ENCODE results near the gene EEF1A1.

EEF1A1 gene

DNA sequence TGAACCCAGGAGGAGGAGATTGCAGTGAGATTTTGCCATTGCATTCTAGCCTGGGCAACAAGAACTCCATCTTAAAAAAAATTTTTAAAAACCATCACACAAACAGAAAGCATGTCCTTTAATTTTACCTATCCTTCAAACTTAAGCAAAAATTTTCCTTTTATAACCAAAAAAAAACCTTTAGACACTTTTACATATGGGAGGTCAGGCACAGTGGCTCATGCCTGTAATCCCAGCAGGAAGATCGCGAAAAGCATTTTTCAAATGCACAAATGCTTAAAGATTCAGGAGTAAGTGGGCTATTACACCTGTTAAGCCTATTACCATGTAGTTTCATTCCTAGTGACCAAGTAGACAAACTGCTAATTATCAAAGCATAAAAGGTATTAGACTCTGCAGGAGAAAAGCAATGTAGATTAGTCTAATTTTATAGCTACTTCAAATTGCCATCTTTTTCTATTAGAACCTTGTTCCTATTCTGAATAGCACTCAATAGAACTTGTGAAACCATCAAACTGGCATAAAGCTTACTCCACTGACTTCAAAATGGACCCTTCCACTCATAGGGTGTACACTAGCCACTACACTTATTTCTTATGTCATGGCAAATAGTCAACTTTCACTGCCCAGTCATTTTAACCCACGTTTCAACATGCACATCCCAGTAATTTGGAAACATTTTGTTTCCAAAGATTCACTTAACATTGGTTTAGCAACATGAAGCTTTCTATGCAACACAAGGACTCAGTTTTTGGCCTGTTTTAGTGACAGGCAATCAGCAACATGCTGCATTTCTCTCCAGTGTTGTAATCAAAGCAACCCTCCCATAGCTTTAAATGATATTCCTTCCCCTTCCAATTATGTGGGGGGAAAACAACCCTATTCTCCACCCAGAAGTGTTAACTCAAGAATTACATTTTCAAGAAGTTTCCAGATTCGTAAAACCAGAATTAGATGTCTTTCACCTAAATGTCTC is 4.0 kb downstream of the EEF1A1 start:
- no peak for DNase-seq (ENCODE audit: low read depth)
- H3K4me3 ChIP-seq (ENCODE audit: low read length), result peak overlapping the region; percentile 38
- TF ChIP-seq, protein P1, sequence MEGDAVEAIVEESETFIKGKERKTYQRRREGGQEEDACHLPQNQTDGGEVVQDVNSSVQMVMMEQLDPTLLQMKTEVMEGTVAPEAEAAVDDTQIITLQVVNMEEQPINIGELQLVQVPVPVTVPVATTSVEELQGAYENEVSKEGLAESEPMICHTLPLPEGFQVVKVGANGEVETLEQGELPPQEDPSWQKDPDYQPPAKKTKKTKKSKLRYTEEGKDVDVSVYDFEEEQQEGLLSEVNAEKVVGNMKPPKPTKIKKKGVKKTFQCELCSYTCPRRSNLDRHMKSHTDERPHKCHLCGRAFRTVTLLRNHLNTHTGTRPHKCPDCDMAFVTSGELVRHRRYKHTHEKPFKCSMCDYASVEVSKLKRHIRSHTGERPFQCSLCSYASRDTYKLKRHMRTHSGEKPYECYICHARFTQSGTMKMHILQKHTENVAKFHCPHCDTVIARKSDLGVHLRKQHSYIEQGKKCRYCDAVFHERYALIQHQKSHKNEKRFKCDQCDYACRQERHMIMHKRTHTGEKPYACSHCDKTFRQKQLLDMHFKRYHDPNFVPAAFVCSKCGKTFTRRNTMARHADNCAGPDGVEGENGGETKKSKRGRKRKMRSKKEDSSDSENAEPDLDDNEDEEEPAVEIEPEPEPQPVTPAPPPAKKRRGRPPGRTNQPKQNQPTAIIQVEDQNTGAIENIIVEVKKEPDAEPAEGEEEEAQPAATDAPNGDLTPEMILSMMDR (conservative IDR thresholded peaks at IDR 0.05; ENCODE audit: low read depth, low read length), result no peak

DNA sequence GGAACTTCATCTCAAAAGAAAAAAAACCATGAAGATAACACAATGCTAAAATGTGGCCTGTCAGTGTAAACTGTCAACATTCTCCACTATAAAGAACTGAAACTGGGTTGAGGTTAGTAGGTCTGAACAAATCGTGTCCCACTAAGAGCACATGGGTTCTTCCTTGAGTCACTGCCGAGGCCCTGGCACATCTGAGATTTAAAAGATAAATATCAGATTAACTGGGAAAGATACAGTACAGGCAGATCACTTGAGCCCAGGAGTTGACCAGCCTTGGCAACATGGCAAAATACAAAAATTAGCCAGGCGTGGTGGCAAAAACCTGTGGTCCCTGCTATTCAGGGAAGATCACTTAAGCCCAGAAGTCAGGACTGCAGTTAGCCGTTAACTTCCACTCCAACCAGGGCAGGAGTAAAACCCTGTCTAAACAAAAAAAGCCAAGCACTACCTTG is 5.6 kb downstream of the EEF1A1 start:
- no peak for DNase-seq (ENCODE audit: low read depth)
- TF ChIP-seq, protein P1 (conservative IDR thresholded peaks at IDR 0.05; ENCODE audit: low read depth, low read length), result no peak
- no peak overlapping the region for H3K4me3 ChIP-seq (ENCODE audit: low read length)

DNA sequence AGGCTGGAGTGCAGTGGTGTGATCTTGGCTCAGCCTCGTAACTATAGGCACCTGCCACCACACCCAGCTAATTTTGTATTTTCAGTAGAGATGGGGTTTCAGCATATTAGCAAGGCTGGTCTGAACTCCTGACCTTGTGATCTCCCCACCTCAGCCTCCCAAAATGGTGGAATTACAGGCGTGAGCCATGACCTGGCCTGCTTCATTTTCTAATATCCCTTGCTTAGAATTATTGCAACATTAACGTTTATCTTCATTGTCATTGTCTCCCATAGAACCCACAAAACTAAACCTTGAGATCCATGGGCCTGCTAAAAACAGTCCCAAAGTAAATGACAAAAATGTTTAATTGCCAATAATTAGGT is 6.1 kb downstream of the EEF1A1 start:
- TF ChIP-seq, protein P1 (conservative IDR thresholded peaks at IDR 0.05; ENCODE audit: low read depth, low read length), result no peak
- no peak overlapping the region for H3K4me3 ChIP-seq (ENCODE audit: low read length)
- no peak for DNase-seq (ENCODE audit: low read depth)

DNA sequence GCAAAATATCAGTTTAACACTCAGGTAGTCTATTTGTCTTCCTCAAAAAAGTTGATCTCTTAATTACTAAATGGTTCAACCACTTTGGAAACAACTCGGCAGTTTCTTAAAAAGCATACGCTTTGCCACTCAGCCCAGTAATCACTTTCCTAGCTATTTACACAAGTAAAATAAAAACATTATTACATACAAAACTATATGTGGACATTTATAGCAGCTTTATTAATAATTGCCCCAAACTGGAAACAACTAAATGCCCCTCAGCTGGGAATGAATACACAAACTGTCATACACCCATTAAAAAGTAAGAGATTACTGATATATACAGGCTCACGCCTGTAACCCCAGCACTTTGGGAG is 7.4 kb downstream of the EEF1A1 start:
- H3K4me3 ChIP-seq (ENCODE audit: low read length), result no peak overlapping the region
- DNase-seq (ENCODE audit: low read depth), result no peak
- TF ChIP-seq, protein P1 (conservative IDR thresholded peaks at IDR 0.05; ENCODE audit: low read depth, low read length), result no peak

DNA sequence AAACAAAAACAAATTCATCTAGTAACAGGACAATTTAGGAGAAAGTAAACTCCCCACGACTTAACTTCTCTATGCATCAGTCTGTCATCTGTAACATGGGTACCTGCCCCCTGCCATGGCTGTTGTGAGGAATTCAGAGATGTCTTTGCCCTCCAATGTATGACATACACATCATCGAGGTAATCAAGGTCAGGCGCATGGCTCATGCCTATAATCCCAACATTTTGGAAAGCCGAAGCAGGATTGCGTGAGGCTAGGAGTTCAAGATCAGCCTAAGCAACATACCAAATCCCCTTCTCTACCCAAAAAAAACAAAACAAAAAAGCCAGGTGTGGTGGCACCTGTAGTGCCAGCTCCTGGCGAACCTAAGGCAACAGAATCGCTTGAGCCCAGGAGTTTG is 9.0 kb downstream of the EEF1A1 start:
- H3K4me3 ChIP-seq (ENCODE audit: low read length), result no peak overlapping the region
- TF ChIP-seq, protein P1 (conservative IDR thresholded peaks at IDR 0.05; ENCODE audit: low read depth, low read length), result no peak
- DNase-seq (ENCODE audit: low read depth), result no peak

DNA sequence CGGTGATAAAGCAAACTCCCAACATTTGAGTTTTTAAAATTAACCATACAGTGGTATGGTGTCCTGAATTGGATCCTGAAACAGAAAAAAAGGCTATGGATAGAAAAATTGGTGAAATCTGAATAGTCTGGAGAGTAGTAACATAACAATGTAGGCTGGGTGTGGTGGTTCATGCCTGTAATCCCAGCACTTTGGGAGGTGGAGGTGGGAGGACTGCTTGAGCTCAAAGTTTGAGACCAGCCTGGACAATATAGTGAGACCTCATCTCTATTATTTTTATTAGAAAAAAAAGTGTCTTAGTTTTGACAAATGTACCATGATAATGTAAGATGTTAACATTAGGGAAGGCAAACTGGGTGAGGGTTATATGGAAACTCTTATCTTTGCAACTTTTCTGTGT is 11.0 kb downstream of the EEF1A1 start:
- TF ChIP-seq, protein P1 (conservative IDR thresholded peaks at IDR 0.05; ENCODE audit: low read depth, low read length), result no peak
- no peak for DNase-seq (ENCODE audit: low read depth)
- H3K4me3 ChIP-seq (ENCODE audit: low read length), result no peak overlapping the region

DNA sequence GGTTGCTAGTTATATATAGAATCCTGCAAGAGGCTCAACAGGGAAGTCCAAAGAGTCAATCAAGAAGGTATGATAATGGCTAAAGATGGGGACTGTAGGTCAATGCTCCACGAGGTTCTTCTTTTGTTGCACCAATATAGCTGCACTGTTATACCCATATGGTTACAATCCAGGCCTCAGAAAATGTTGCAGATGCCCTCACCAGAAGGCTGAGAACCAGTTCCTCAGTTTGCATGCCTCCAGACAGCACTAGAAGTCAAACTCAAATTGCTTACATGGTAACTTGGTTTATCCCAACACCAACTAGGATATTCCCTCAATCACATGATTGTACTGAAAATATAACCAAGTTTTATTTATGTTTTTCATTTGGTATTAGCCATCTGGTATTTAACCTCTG is 12.1 kb downstream of the EEF1A1 start:
- no peak for DNase-seq (ENCODE audit: low read depth)
- TF ChIP-seq, protein P1 (conservative IDR thresholded peaks at IDR 0.05; ENCODE audit: low read depth, low read length), result no peak
- H3K4me3 ChIP-seq (ENCODE audit: low read length), result no peak overlapping the region
